ENCODE data around the gene HECTD2. TPM values are rescaled to one million over a fixed set of nuclear protein-coding genes. Genes with fewer than 3 reads are reported as not detected.

Gene HECTD2
- total and polyA plus RNA-seq, 9 of the 15 experiments (the other 6 are each of a cell fraction or from before 2014, with no cell fraction given), result 1.3 to 5.9 (median 3.9) TPM

- FAIRE-seq, result peak; percentile 67
- intact Hi-C loops (cut with micrococcal nuclease), result loop anchor here (10.0 kb wide), 1 partner anchor 524 kb away; the partner anchor contains the start of gene FGFBP3
- Histone ChIP-seq H4K20me1 (replicated peaks; ENCODE audit: control insufficient read depth, insufficient read depth, low read length) (no peaks in the 10 kb centered on the region), H3K36me3 (ENCODE audit: control insufficient read depth, insufficient read depth, low read length) (no peaks in the 10 kb centered on the region), H3K4me3 (no peak overlapping the region), H3K9ac (ENCODE audit: insufficient read depth in 1 of 2, low read depth in 2 of 2, low read length in 2 of 2) (no peak overlapping the region; a peak in 1 of 4 replicates), H3K79me2 (ENCODE audit: control insufficient read depth, insufficient read depth, low read length) (no peaks in the 10 kb centered on the region), H3K4me1 (replicated peaks in 1 of 2; ENCODE audit: control insufficient read depth in 2 of 2, insufficient read depth in 2 of 2, low read length in 2 of 2) (peaks cover 0 to 13% of the 10 kb centered on the region in 2 experiments; a peak in 3 of 5 replicates), H3K27me3 (ENCODE audit: control insufficient read depth in 2 of 2, insufficient read depth in 2 of 2, low read length in 2 of 2) (0 out of 5 replicates have a peak, but pooled peaks cover 0 to 2% of the 10 kb centered on the region in 2 experiments), H3K4me2 (ENCODE audit: insufficient read depth, low read length) (0 out of 2 replicates have a peak overlapping the region, but pooled peaks have one; percentile 25), H3K9me1 (ENCODE audit: control insufficient read depth, insufficient read depth, low read length) (no peaks in the 10 kb centered on the region), H3K27ac (ENCODE audit: extremely low read depth, low read depth, low read length) (no peak overlapping the region), H3K9me3 (replicated peaks; ENCODE audit: control insufficient read depth, insufficient read depth, low read depth, low read length) (no peaks in the 10 kb centered on the region), H2AFZ (ENCODE audit: low read depth, low read length) (peak overlapping the region; percentile 51; the same call in 1 of the 2 replicates)
- CTCF ChIA-PET (ENCODE audit: low intra/inter-chr PET ratio), result no interaction called here
- WGBS (ENCODE audit: insufficient coverage, low coverage, missing lambda C conversion rate), result 0% methylated on average over 3 of the region's 3 CpGs
- POLR2A ChIA-PET, result interaction anchor here (1.2 kb wide), 1 partner anchor 11 kb away, joined by 3 read pairs; no protein-coding TSS in a partner anchor
- in situ Hi-C loops (cut with MboI), result no loop called here
- DNase-seq (ENCODE audit: extremely low read depth in 1 of 4, low spot score in 3 of 4), result peak in 1 of 4 experiments; percentile 31
- peak; percentile 52 for ATAC-seq
- BruUV-seq (replicated peaks), result no TSS peak
- TF ChIP-seq ADNP (tag; IDR thresholded peaks at IDR 0.05), result no peak
- peak; percentile 33; the same call in 1 of the 2 replicates for TF ChIP-seq TAL1 (IDR thresholded peaks at IDR 0.05)
- no peak for TF ChIP-seq MTF1 (CRISPR knock-in tag; IDR thresholded peaks at IDR 0.05; ENCODE audit: borderline replicate concordance)
- TF ChIP-seq PBX2 (CRISPR knock-in tag; IDR thresholded peaks at IDR 0.05; ENCODE audit: low read depth), result no peak
- TF ChIP-seq PBX2 (tag; conservative IDR thresholded peaks at IDR 0.05; ENCODE audit: low read depth), result peak; percentile 24; the same call in 1 of the 2 replicates
- no peak for TF ChIP-seq ZBTB26 (CRISPR knock-in tag; IDR thresholded peaks at IDR 0.05)
- peak; percentile 31; the same call in 1 of the 2 replicates for TF ChIP-seq CBFA2T2 (conservative IDR thresholded peaks at IDR 0.05)
- TF ChIP-seq POLR2H (tag; IDR thresholded peaks at IDR 0.05; ENCODE audit: low read depth), result no peak
- TF ChIP-seq ELK3 (CRISPR knock-in tag; IDR thresholded peaks at IDR 0.05), result no peak
Measured at GRCh38 chr10:91380873-91381256, 29.3 kb upstream of the HECTD2 start.

Data from K562 (cell line).